ENCODE results near the gene DLG4.

DNA sequence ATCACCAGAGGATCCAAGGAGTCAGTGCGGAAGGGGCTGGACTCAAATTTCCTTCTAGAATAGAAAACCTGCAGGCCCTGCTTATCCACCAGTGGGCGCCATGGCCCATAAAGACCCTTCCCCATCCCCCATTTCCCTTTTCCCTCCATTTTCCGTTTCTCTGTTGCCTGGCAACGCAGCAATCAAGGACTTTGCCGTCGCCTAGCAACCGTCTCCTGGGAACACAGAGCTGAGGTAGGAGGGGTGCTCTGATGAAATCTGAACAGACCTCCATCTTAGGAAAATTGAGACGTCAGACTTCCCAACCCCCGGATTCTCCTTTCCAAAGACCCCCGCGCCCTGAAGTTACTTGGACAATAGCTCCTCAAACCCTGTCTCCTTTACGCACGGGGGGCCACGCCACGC lies 5.7 kb downstream of the DLG4 start:
- TF ChIP-seq ESRRA (CRISPR knock-in tag; IDR thresholded peaks at IDR 0.05; ENCODE audit: borderline replicate concordance): no peak
- peak; percentile 59 for TF ChIP-seq CTCF (IDR thresholded peaks at IDR 0.05)
- no peak for TF ChIP-seq SP1 (CRISPR knock-in tag; conservative IDR thresholded peaks at IDR 0.05)
- TF ChIP-seq NR1H2 (CRISPR knock-in tag; IDR thresholded peaks at IDR 0.05): no peak
- TF ChIP-seq JUN (CRISPR knock-in tag; IDR thresholded peaks at IDR 0.05): no peak
- no peak for TF ChIP-seq ZNF232 (CRISPR knock-in tag; IDR thresholded peaks at IDR 0.05)
- no peak for TF ChIP-seq MLX (CRISPR knock-in tag; IDR thresholded peaks at IDR 0.05)
- TF ChIP-seq MYBL2 (CRISPR knock-in tag; IDR thresholded peaks at IDR 0.05): no peak
